Stimulated activated CD4-positive, alpha-beta T cell treated with anti-CD3 and anti-CD28 coated beads, Interleukin-4, amount 100 ng/mL, for 24 hours (primary cell): ENCODE measurements around the gene VAT1.
A peak's percentile ranks its signal among the peaks of the same experiment; 100 is the strongest.
"Not testable (repeated sequence)": the region's sequence is repeated elsewhere in the genome, so short reads cannot be mapped to it uniquely, and the experiment has no call there.

Experiments
- DNase-seq: peaks from one replicate; pipeline ENCODE4 v3.0.0-alpha.2; 2020

VAT1 gene

GRCh38 chr17:43021741-43022512, at the start of gene VAT1:
Gene VAT1 (minus strand): TSS chr17:43022385. CDS start chr17:43022322, 63 bp downstream.
- peak; percentile 69 for DNase-seq

- no peak for DNase-seq
These were observed 48.7 kb upstream of the VAT1 start for GRCh38 chr17:43070872-43071271.

GRCh38 chr17:43070257-43070656, 48.1 kb upstream of the VAT1 start:
- DNase-seq, result no peak

DNA sequence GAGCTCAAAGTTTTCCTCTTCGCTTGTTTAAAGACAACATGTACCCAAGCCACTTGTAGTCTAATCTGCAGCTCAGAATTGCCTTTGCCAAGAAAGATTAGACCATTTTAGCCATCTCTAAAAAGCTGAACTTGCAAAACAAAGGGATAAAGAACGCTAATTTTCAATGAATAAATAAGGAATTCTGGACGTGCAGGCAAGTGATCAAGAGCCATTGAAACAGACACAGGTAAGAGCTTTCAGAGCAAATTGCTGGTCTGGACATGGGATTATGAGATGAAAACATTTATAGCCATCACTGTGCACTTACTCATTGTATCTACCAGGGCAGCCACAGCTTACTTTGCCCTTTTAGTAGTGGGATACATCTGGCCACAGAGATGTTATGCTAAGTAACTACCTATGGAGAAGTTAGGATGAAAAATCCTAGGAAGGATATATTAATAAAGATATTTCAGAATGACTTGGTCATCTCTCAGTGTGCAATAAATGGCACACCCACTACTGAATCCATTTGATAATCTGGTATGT, 47.2 kb upstream of the VAT1 start:
- no peak for DNase-seq

GRCh38 chr17:43068570-43069367, 46.6 kb upstream of the VAT1 start:
- no peak for DNase-seq

GRCh38 chr17:43062984-43063638, 40.9 kb upstream of the VAT1 start:
- DNase-seq, result no peak

DNA sequence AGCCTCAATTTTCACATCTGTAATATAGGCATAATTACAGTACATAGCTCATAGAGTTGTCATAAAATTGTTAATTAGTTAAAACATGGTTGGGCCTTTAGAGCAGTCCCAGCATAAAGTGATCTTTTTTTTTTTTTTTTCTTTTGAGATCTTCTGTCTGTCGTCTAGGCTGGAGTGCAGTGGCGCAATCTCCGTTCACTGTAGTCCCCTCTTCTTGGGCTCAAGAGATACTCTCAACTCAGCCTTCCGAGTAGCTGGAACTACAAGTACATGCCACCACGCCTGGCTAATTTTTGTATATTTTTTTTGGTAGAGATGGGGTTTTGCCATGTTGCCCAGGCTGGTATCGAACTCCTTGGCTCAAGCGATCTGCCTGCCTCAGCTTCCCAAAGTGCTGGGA, 33.9 kb upstream of the VAT1 start:
- DNase-seq, result no peak

GRCh38 chr17:43053008-43053407, 30.8 kb upstream of the VAT1 start:
- not testable (repeated sequence) for DNase-seq

GRCh38 chr17:43051969-43052368, 29.8 kb upstream of the VAT1 start:
- no peak for DNase-seq

GRCh38 chr17:43044024-43044423, 21.8 kb upstream of the VAT1 start:
- DNase-seq, result no peak

DNA sequence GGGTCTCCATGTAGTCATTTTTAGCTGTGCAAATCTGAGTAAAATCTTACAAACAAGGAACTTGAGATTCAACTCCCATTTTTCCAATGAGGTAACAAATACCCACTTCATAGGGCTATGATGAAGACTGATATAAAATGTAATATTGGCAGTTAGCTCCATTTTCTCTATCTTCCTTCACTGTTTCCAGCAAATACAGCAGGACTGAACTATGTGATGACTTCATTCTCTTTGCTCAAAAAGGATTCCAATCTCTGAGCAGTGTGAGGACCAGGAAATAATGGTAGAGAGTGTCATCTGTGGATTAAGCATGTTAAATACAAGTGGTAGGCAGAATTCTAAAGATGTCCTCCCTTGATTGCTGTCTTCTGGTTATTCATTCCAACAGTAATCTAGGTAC, 21.1 kb upstream of the VAT1 start:
- DNase-seq, result no peak

DNA sequence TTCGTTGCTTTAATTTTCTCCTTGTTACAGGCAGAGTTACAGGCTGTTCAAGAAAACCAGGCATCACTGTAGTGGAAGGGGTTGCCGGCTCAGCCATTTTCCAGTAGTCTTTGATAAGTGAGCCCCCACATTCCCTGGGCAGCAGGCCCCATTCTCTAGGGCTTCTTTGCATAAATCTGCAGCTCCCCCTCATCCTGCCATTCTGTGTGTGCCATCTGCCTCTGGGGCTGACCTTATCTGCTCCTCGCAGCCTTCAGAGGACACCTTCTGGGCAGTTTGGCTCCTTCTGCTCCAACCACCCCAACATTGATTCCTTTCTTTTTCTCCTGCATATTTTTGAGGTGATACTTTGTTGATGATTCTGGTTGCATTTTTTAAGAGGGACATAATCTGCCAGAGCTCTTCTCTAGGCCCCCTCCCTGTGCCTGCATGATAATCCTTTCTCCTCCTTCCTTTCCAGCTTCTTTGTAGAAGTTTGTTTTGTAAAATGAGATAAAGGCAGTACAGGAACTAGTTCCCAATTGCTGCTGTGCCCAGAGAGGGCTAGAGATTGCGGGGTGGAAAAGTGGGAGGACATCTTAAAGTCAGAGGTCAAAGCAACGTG, 19.9 kb upstream of the VAT1 start:
- no peak for DNase-seq

DNA sequence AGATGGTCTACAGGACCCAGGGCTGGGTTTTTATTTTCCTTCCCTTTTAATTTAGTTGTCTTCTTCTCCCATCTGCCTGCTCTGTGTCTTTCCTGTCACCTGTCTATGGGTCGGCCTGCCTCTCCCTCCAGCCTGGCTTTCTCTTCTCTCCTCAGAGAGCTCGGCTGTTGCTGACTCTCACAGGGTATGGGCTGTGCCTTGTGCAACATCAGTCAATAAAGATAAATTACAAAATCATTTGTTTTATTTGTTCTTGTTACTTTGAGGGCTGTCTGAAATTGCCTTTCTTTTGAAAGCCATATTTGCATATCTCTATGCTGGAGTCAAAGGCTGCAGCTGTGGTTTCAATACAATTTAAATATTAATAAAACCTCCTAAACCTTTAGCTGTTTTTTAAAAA, 18.5 kb upstream of the VAT1 start:
- DNase-seq, result no peak

DNA sequence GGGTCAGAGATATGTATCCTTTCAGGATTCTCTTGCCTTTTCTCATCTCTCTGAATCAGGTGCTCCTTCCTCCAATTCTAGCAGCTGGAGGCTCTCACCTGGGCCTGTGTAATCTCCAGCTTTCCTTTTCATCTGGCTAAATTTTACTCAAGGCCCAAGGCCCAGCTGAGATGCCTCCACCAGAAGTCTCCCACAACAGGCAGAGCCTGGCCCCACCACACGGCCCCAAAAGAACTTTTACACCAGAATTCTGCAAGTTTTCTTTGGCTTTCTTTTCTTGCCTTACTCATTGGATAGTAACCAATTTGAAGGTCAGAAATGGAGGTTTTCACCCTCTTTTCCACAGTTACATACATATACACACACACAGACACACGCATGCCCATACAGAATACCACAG, 17.5 kb upstream of the VAT1 start:
- DNase-seq, result no peak

GRCh38 chr17:43034894-43035293, 12.7 kb upstream of the VAT1 start:
- DNase-seq, result no peak

GRCh38 chr17:43033948-43034881, 12.0 kb upstream of the VAT1 start:
- no peak for DNase-seq

DNA sequence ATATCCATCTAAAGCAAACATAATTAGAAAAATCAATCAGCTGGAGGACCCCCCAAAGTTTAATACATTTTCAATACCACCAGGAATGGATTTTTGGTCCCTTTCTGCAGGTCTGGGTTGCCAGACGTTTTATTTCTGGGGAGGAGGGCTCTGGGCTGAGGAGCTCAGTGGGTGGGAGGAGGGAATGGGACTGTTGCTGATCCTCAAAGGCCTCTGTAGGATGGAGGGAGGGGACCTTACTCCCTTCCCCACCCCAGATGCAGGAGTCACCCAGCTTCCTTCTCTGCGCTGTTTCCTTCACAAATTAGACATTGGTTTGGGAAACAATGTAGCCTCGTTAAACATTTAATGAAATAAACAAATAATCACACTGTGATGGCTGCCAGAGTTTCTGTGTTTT, 9.5 kb upstream of the VAT1 start:
- DNase-seq, result no peak

DNA sequence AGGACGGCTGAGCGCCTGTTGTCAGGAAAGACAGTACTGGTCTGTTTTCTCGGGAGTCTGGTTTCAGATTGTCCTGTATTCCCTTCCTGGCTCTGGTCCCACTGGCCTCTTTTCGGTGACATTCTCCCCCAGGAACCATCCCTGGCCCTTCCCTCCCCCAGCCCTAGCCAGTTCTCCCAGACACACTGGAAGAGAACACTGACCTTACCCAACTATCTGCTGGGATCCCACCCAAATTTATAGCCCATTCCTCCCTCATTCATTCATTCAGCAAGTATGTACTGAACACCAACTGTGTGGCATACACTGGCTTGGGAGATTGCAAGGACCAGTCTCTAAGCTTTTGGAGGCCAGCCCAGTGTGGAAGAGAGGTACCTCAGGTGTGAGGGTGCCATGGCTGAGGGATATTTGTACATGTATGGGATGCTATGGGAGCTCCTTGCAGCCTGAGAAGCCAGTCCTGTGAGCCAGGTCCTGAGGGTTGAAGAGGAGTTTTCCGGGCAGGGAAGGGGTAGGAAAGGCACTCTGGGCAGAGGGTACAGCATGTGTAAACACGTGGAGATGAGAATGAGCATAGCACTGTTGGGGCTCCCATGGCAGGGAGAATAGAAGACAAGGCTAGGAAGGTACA, 8.1 kb upstream of the VAT1 start:
- no peak for DNase-seq

- DNase-seq, result no peak
These were observed 6.2 kb upstream of the VAT1 start for GRCh38 chr17:43028221-43028861.

DNA sequence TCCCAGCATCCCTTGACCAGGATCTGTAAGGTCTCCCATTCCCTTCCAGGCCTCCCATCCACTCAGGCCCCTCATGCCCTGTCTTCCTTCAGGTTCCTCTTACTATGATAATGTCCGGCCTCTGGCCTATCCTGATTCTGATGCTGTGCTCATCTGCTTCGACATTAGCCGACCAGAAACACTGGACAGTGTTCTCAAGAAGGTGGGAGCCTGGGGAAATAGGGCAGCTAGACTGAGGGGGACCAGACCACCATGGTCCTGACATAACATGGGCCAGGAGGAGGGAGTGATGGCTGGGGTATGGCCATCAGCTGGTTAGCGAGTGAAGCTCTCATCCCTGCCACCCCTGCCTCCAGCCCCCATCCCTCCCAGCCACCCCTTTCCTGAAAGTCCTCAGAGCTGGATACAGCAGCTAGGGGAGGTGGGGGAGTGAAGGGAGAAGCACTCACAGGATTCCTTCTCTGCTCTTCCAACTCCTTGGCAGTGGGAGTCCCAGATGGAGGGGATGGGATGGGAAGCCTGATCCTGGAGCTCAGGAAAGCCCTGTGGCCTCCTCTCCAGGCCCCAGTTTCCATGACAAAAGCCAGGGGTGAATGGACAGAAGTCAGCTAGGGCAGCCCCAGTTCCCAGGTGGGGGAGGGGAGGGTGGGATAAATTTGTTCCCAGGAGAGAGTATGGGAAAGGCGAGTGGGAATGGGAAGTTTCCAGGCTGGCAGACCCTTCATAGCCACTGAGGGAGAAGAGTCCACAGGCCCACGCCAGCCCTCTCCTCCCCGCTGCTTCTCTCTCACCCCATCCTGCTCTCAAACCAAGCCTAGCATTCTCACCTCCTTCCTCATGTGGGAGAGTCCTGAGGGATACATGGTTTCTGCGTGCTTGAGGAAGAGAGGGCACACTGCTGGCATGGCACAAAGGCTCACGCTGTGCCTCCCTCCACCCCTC, 5.2 kb upstream of the VAT1 start:
- DNase-seq, result no peak
